ENCODE data around the gene HPS4.

- TF ChIP-seq POLR2A (IDR thresholded peaks at IDR 0.05), result no peak
- TF ChIP-seq CTCF (IDR thresholded peaks at IDR 0.05), result no peak
- no peak for TF ChIP-seq POLR2AphosphoS5 (IDR thresholded peaks at IDR 0.05; ENCODE audit: insufficient read depth in 1 of 2, low read depth in 1 of 2)
These were observed 17.4 kb downstream of the HPS4 start for GRCh38 chr22:26466196-26466595.
